GM12878 (cell line): ENCODE results near the gene CYSRT1. TPM values are rescaled to one million over a fixed set of nuclear protein-coding genes. Genes with fewer than 3 reads are reported as not detected.

ENCODE experiments used
- ATAC-seq: fragments of 200-7000 bp; cut with Tn5 transposase; 3 replicates; pipeline ENCODE4 v1.9.1; 2020; ENCODE audit warnings: mild to moderate bottlenecking, moderate library complexity
- BruUV-seq: library from RNA; stranded (reverse); fragments of 400-500 nt; replicated peaks from 2 replicates; lab custom pipeline; 2021; lab: Mats Ljungman, UMichigan
- CTCF ChIA-PET: fragments of 300-600 bp; sonication (Branson Sonifier 250); formaldehyde crosslinking; extraction: SDS; loops from one replicate; lab custom pipeline; 2021; ENCODE audit warnings: inconsistent platforms; lab: Yijun Ruan, JAX
- POLR2A ChIA-PET: fragments of 350-600 bp; formaldehyde crosslinking; extraction: SDS; loops from one replicate; lab custom pipeline; 2021; ENCODE audit warnings: inconsistent platforms; lab: Charles Lee
- RAD21 ChIA-PET: fragments of 300-600 bp; sonication (Branson Sonifier 250); formaldehyde crosslinking; loops from one replicate; lab custom pipeline; 2023; ENCODE audit warnings: antibody characterized with exemption; ENCODE audit not compliant: unreplicated experiment; lab: Charles Lee
- SMC1A ChIA-PET: fragments of 300-600 bp; sonication (Branson Sonifier 250); formaldehyde crosslinking; loops from one replicate; lab custom pipeline; 2023; ENCODE audit not compliant: unreplicated experiment, uncharacterized antibody; lab: Charles Lee
- DNase-seq: peaks from one replicate; pipeline ENCODE4 v3.0.0-alpha.2; 2011; ENCODE audit warnings: low read depth, low spot score
- FAIRE-seq: peaks from 3 replicates; lab custom pipeline; 2011; peaks lifted over from hg19 to GRCh38; lab: Jason Lieb, UNC
- H2AFZ ChIP-seq: 2 replicates; pipeline ENCODE4 v1.6.0; 2011; ENCODE audit warnings: low read depth, low read length, control low read depth; ENCODE audit not compliant: control insufficient read depth
- H3K27ac ChIP-seq: 2 replicates; pipeline ENCODE4 v1.5.1; 2011; ENCODE audit warnings: control low read depth; ENCODE audit not compliant: control insufficient read depth, insufficient read depth
- H3K27me3 ChIP-seq, 2 experiments: replicated peaks in 1 of 2; 2 replicates each; pipeline versions ENCODE4 v1.6.0 to v1.6.1; 2011; ENCODE audit warnings: low read length in 1 of 2; ENCODE audit not compliant: control insufficient read depth in 2 of 2, insufficient read depth in 2 of 2
- H3K36me3 ChIP-seq, 2 experiments: 2 replicates each; pipeline ENCODE4 v1.5.1; 2011; ENCODE audit warnings: low read length in 1 of 2; ENCODE audit not compliant: control insufficient read depth in 2 of 2, insufficient read depth in 2 of 2
- H3K4me1 ChIP-seq: 2 replicates; pipeline ENCODE4 v1.6.1; 2011; ENCODE audit warnings: mild to moderate bottlenecking, low read length, moderate library complexity, mixed read lengths; ENCODE audit not compliant: control insufficient read depth, insufficient read depth
- H3K4me2 ChIP-seq: 2 replicates; pipeline ENCODE4 v1.6.0; 2011; ENCODE audit warnings: control low read depth; ENCODE audit not compliant: control insufficient read depth, insufficient read depth
- H3K4me3 ChIP-seq: fragments of 200-600 bp; sonication (generic); 2 replicates; pipeline ENCODE4 v1.5.1; 2016
- H3K79me2 ChIP-seq: 2 replicates; pipeline ENCODE4 v1.6.0; 2011; ENCODE audit warnings: low read length; ENCODE audit not compliant: control insufficient read depth, insufficient read depth
- H3K9ac ChIP-seq: 2 replicates; pipeline ENCODE4 v1.8.0; 2011; ENCODE audit warnings: low read length, control low read depth, mixed read lengths; ENCODE audit not compliant: control insufficient read depth, insufficient read depth
- H3K9me3 ChIP-seq: replicated peaks from 3 replicates; pipeline ENCODE4 v1.5.1; 2011; ENCODE audit warnings: mild to moderate bottlenecking, low read length; ENCODE audit not compliant: control insufficient read depth, insufficient read depth
- H4K20me1 ChIP-seq: 2 replicates; pipeline ENCODE4 v1.6.0; 2011; ENCODE audit not compliant: control insufficient read depth, insufficient read depth
- BMI1 ChIP-seq: fragments of 450-650 bp; IDR thresholded peaks from 2 replicates; pipeline ENCODE4 v1.6.1; 2016; ENCODE audit warnings: mild to moderate bottlenecking, moderate library complexity, borderline replicate concordance
- CHD4 ChIP-seq: fragments of 200-600 bp; sonication (generic); IDR thresholded peaks from 2 replicates; pipeline ENCODE4 v1.6.1; 2016; ENCODE audit warnings: mild to moderate bottlenecking
- CREB1 ChIP-seq: IDR thresholded peaks from 2 replicates; pipeline ENCODE4 v1.6.1; 2012; ENCODE audit warnings: low read depth, mild to moderate bottlenecking, inconsistent platforms
- E2F8 ChIP-seq: fragments of 450-650 bp; IDR thresholded peaks from 2 replicates; pipeline ENCODE4 v1.6.1; 2018; ENCODE audit warnings: mild to moderate bottlenecking, low read depth, moderate library complexity; ENCODE audit not compliant: partially characterized antibody
- EGR1 ChIP-seq, 2 experiments: IDR thresholded peaks; 1 replicate in 1 of 2; 2 replicates in 1 of 2; pipeline ENCODE4 v1.6.1; 2011 to 2012; ENCODE audit warnings: low read depth in 2 of 2, low read length in 2 of 2, borderline replicate concordance in 1 of 2, mild to moderate bottlenecking in 1 of 2, moderate library complexity in 1 of 2
- NFYB ChIP-seq: IDR thresholded peaks from 2 replicates; pipeline ENCODE4 v1.6.1; 2011; ENCODE audit warnings: low read depth, mild to moderate bottlenecking, low read length, improper control_type of control experiment, moderate library complexity; ENCODE audit not compliant: insufficient read depth
- NRF1 ChIP-seq: conservative IDR thresholded peaks from 2 replicates; pipeline ENCODE4 v1.6.1; 2011; ENCODE audit warnings: mild to moderate bottlenecking, low read depth, low read length, improper control_type of control experiment
- ZZZ3 ChIP-seq: IDR thresholded peaks from 2 replicates; pipeline ENCODE4 v1.6.1; 2011; ENCODE audit warnings: low read depth; ENCODE audit not compliant: control insufficient read depth, insufficient read length
- WGBS: methylation state at CpG from one replicate; pipeline ENCODE4 v1.1.6; 2016; ENCODE audit warnings: low lambda C conversion rate; ENCODE audit not compliant: insufficient replicate concordance, insufficient coverage; ENCODE audit errors: missing lambda C conversion rate; 5-methylcytosine and 5-hydroxymethylcytosine counted together
- in situ Hi-C: fragments of 300-500 bp; cut with MboI; formaldehyde crosslinking; loops from 9 replicates; pipeline ENCODE4 v1.14.3; 2018; ENCODE audit warnings: mixed read lengths
- intact Hi-C: fragments of 100-400 bp; cut with micrococcal nuclease; formaldehyde crosslinking; loops from one replicate; pipeline ENCODE4 v1.14.2; 2022; ENCODE audit not compliant: unreplicated experiment
- polyA plus RNA-seq, 11 experiments: library from polyadenylated mRNA; depleted of rRNA in 4 of 11; unstranded in 6 of 11; stranded (reverse) in 5 of 11; fragments of >200 nt; fragmentation: Nextera tagmentation in 4 of 11; fragmentation: Illumina TruSeq in 1 of 11; extraction: Ambion mirVana in 4 of 11; extraction: Trizol in 1 of 11; gene quantifications; 1 replicate in 1 of 11; 2 replicates in 10 of 11; pipeline versions ENCODE4 v1.2.1 to v1.2.3, GENCODE V29; 2011 to 2016; ENCODE audit warnings: inconsistent platforms in 2 of 11, missing spikeins in 2 of 11, low read depth in 1 of 11
- total RNA-seq, 4 experiments: library from RNA; depleted of rRNA in 3 of 4; stranded (reverse); fragments of >200 nt in 3 of 4; fragmentation: Illumina TruSeq in 1 of 4; extraction: Trizol in 1 of 4; gene quantifications; 2 replicates each; pipeline versions ENCODE4 v1.2.1 to v1.2.3, GENCODE V29; 2013 to 2021
- TF ChIP-seq, protein P1 (sequence below): fragments of 450-650 bp; conservative IDR thresholded peaks from 2 replicates; pipeline ENCODE4 v1.6.1; 2017; ENCODE audit warnings: mild to moderate bottlenecking, moderate library complexity
- TF ChIP-seq, protein P2 (sequence below): IDR thresholded peaks from 2 replicates; pipeline ENCODE4 v1.6.1; 2012; ENCODE audit warnings: low read depth, low read length, improper control_type of control experiment

CYSRT1 gene
- total and polyA plus RNA-seq, 10 of the 15 experiments (the other 5 are each of a cell fraction or from before 2014, with no cell fraction given), result 0.24 to 3.6 (median 0.97) TPM; not detected in 1

DNA sequence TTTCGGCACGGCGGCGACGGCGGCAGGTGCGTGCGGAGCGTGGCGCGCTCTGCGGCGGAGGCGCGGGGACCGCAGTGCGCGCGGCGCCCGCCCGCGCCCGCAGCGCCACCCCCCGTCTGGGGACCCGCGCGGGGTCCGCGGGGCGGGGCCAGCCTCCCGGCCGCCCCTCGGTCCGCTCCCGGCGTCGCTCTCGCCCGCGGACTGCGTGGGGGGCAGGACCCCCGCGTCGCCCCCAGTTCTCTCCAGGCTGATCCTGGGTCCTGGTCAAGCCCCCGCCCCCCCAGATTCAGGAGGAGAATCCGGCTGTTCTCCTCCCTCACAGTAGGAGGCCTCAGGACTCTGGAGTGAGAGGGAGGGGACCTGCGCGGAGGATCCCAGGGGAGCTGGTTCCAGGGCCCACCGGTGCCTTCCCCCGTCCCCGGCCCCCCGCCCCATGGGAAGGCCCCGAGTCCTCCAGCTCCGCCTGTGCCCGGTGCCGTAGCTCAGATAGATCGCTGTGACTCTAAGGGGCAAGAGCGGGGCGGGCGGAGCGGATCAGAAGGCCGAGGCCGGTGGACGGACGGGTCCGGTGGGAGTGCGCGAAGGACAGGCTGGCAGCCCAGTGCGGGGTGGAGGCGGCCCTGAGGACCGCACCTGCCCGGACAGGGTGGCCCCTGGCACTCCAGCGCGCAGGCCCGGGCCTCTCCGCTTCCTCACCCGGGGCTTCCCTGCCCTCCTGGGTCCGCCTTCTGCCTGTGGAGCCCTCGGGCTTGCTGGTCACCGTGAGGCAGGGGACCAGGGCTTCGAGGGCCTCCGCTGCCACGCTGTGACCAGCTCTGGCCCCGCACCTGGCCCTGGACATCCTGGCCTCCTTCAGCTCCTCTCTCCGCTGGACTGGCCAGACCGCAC, 2.5 kb upstream of the CYSRT1 start, which contains the start of gene RNF208 (continued):
- TF ChIP-seq EGR1 (IDR thresholded peaks at IDR 0.05; ENCODE audit: borderline replicate concordance in 1 of 2, low read depth in 2 of 2, low read length in 2 of 2), result 0 out of 3 replicates have a peak, but pooled peaks of 1 of the 2 experiments have one; percentile 34
- TF ChIP-seq BMI1, result no peak
- TF ChIP-seq, protein P1, sequence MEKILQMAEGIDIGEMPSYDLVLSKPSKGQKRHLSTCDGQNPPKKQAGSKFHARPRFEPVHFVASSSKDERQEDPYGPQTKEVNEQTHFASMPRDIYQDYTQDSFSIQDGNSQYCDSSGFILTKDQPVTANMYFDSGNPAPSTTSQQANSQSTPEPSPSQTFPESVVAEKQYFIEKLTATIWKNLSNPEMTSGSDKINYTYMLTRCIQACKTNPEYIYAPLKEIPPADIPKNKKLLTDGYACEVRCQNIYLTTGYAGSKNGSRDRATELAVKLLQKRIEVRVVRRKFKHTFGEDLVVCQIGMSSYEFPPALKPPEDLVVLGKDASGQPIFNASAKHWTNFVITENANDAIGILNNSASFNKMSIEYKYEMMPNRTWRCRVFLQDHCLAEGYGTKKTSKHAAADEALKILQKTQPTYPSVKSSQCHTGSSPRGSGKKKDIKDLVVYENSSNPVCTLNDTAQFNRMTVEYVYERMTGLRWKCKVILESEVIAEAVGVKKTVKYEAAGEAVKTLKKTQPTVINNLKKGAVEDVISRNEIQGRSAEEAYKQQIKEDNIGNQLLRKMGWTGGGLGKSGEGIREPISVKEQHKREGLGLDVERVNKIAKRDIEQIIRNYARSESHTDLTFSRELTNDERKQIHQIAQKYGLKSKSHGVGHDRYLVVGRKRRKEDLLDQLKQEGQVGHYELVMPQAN, result 0 out of 2 replicates have a peak, but pooled peaks have one; percentile 44

DNA sequence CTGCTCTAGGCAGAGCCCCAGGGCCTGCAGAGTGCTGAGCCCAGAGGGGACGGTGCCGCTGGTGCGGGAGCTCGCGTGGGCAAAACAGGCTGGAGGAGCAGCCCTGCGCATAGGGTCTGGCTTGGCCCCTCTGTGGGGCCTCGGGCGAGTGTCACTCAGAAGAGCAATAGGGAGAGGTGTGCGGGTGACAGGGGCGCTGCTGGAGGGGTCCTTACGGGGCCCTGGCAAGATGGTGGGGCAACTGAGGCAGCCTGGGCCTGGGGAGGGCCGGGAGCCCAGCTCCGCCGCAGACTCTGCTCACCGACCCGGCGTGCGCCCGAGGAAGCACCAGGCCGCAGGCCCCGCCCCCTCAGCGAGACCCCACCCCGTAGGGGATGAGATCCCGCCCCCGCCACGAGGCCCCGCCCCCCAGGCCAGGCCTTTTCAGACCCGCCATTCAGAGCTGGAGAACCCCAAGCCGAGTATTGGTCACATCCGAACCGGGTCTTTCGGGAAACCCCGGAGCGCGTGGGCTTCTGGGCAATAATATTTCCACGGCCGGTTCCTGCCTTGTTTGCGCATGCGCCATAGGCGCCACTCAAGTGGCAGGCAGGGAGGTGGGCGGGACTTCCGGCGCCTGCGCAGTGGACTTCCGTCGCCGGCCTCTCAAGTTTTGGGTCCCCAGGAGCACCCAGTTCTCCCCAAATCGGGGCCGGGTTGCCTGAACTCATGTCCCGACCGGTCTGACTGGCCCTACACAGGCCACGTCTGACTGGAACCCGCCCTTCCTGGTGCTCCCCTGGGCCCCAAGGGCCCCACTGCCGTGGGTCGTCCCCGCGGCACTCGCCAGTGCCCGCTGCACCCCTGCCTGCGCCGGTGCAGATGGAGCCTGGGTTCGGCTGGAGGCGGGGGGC, 1.6 kb upstream of the CYSRT1 start:
- ChIA-PET SMC1A (interaction anchor here (0.8 to 3.3 kb wide), 10 partner anchors 13 to 108 kb away, joined by 3 to 18 read pairs (median 4); partner anchors contain the start of genes TPRN and TUBB4B), RAD21 (interaction anchor here (0.5 to 3.5 kb wide), 21 partner anchors 11 to 352 kb away, joined by 3 to 34 read pairs (median 6); partner anchors contain the start of genes ANAPC2, NDOR1, NPDC1 and SSNA1), CTCF (interaction anchor here (0.7 to 6.4 kb wide), 17 partner anchors 12 to 437 kb away, joined by 3 to 52 read pairs (median 6); partner anchors contain the start of genes ANAPC2, MAN1B1, NDOR1 and SAPCD2), POLR2A (interaction anchor here (0.6 to 5.5 kb wide), 28 partner anchors 11 to 447 kb away, joined by 3 to 68 read pairs (median 6); partner anchors contain the start of genes ANAPC2, EXD3, LCN12 and LRRC26)
- Histone ChIP-seq H3K79me2 (no peaks in the 10 kb centered on the region), H3K27ac (peak overlapping the region; percentile 73), H3K36me3 (peaks cover 0 to 2% of the 10 kb centered on the region in 2 experiments; a peak in 1 of 4 replicates), H2AFZ (peak overlapping the region; percentile 85), H3K4me2 (peak overlapping the region; percentile 98), H3K9ac (peak overlapping the region; percentile 79), H3K4me3 (peak overlapping the region; percentile 93), H4K20me1 (no peaks in the 10 kb centered on the region), H3K9me3 (no peaks in the 10 kb centered on the region), H3K27me3 (no peaks in the 10 kb centered on the region), H3K4me1 (peaks cover 16% of the 10 kb centered on the region)
- ATAC-seq, result peak; percentile 87
- FAIRE-seq, result peak; percentile 99
- peak; percentile 93 for DNase-seq
- intact Hi-C loops (loop anchor here (2.0 to 10.0 kb wide), 3 partner anchors 23 to 179 kb away; partner anchors contain the start of genes ANAPC2, NPDC1, SSNA1 and TPRN), in situ Hi-C loops (no loop called here)
- no TSS peak for BruUV-seq
- WGBS, result 1% methylated on average over 56 of the region's 63 CpGs
- TF ChIP-seq CHD4, result no peak
- peak; percentile 83; the same call in 1 of the 2 replicates for TF ChIP-seq NFYB
- TF ChIP-seq NRF1, result peak; percentile 68
- TF ChIP-seq CREB1, result peak; percentile 65
- no peak for TF ChIP-seq ZZZ3
- TF ChIP-seq, protein P2, sequence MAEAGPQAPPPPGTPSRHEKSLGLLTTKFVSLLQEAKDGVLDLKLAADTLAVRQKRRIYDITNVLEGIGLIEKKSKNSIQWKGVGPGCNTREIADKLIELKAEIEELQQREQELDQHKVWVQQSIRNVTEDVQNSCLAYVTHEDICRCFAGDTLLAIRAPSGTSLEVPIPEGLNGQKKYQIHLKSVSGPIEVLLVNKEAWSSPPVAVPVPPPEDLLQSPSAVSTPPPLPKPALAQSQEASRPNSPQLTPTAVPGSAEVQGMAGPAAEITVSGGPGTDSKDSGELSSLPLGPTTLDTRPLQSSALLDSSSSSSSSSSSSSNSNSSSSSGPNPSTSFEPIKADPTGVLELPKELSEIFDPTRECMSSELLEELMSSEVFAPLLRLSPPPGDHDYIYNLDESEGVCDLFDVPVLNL, result no peak
- TF ChIP-seq E2F8, result peak; percentile 62
